Measurements from ENCODE around the gene TTC7B. TPM values are rescaled to one million over a fixed set of nuclear protein-coding genes. Genes with fewer than 3 reads are reported as not detected.

TTC7B gene
- total RNA-seq, 1 donor from 2014 or later, result 40.4 TPM

GRCh38 chr14:90535556-90536090 is 280.6 kb downstream of the TTC7B start:
- Mint-ChIP-seq H3K36me3 (peaks cover 10% of the 10 kb centered on the region), H3K27ac (no peak overlapping the region), H3K4me3 (no peak overlapping the region)

GRCh38 chr14:90534838-90535555 is 281.2 kb downstream of the TTC7B start:
- no peak for TF ChIP-seq CTCF (conservative IDR thresholded peaks at IDR 0.05)
- Mint-ChIP-seq H3K27ac (no peak overlapping the region), H3K9me3 (no peaks in the 10 kb centered on the region), H3K27me3 (no peaks in the 10 kb centered on the region), H3K36me3 (peaks cover 9% of the 10 kb centered on the region), H3K4me3 (no peak overlapping the region), H3K4me1 (ENCODE audit: unreplicated experiment) (peaks cover 8% of the 10 kb centered on the region)
- no peak for DNase-seq (ENCODE audit: extremely low spot score, unreplicated experiment)

More at GRCh38 chr14:90535556-90536090, 280.6 kb downstream of the TTC7B start:
- TF ChIP-seq CTCF (conservative IDR thresholded peaks at IDR 0.05), result no peak
- Mint-ChIP-seq H3K9me3 (no peaks in the 10 kb centered on the region), H3K27me3 (no peaks in the 10 kb centered on the region), H3K4me1 (ENCODE audit: unreplicated experiment) (peaks cover 8% of the 10 kb centered on the region)
- no peak for DNase-seq (ENCODE audit: extremely low spot score, unreplicated experiment)

GRCh38 chr14:90534091-90534837 is 282.0 kb downstream of the TTC7B start:
- Mint-ChIP-seq H3K27ac (no peak overlapping the region), H3K4me1 (ENCODE audit: unreplicated experiment) (peaks cover 8% of the 10 kb centered on the region), H3K4me3 (no peak overlapping the region), H3K9me3 (no peaks in the 10 kb centered on the region), H3K36me3 (peaks cover 9% of the 10 kb centered on the region), H3K27me3 (no peaks in the 10 kb centered on the region)
- no peak for DNase-seq (ENCODE audit: extremely low spot score, unreplicated experiment)
- no peak for TF ChIP-seq CTCF (conservative IDR thresholded peaks at IDR 0.05)

GRCh38 chr14:90533591-90534021 is 282.6 kb downstream of the TTC7B start:
- no peak for DNase-seq (ENCODE audit: extremely low spot score, unreplicated experiment)
- TF ChIP-seq CTCF (conservative IDR thresholded peaks at IDR 0.05), result no peak
- Mint-ChIP-seq H3K27me3 (no peaks in the 10 kb centered on the region), H3K36me3 (peaks cover 9% of the 10 kb centered on the region), H3K4me3 (no peak overlapping the region), H3K4me1 (ENCODE audit: unreplicated experiment) (peaks cover 8% of the 10 kb centered on the region), H3K9me3 (no peaks in the 10 kb centered on the region), H3K27ac (no peak overlapping the region)

- H3K9me3 Mint-ChIP-seq, result no peaks in the 10 kb centered on the region
- H3K36me3 Mint-ChIP-seq, result peaks cover 4% of the 10 kb centered on the region
- H3K4me3 Mint-ChIP-seq, result no peak overlapping the region
- H3K4me1 Mint-ChIP-seq (ENCODE audit: unreplicated experiment), result peaks cover 8% of the 10 kb centered on the region
- no peaks in the 10 kb centered on the region for H3K27me3 Mint-ChIP-seq
- no peak overlapping the region for H3K27ac Mint-ChIP-seq
- no peak for DNase-seq (ENCODE audit: extremely low spot score, unreplicated experiment)
- no peak for TF ChIP-seq CTCF (conservative IDR thresholded peaks at IDR 0.05)
Observed at GRCh38 chr14:90532826-90533525, 283.3 kb downstream of the TTC7B start.

Measured in type B pancreatic cell (in vitro differentiated cells).